ENCODE data around the gene DDX23.

The DDX23 gene

GRCh38 chr12:48796976-48797375, 55.0 kb downstream of the DDX23 start:
- no peak overlapping the region for H3K27ac ChIP-seq
- no peak for TF ChIP-seq ZFX (IDR thresholded peaks at IDR 0.05)
- TF ChIP-seq, protein P1, sequence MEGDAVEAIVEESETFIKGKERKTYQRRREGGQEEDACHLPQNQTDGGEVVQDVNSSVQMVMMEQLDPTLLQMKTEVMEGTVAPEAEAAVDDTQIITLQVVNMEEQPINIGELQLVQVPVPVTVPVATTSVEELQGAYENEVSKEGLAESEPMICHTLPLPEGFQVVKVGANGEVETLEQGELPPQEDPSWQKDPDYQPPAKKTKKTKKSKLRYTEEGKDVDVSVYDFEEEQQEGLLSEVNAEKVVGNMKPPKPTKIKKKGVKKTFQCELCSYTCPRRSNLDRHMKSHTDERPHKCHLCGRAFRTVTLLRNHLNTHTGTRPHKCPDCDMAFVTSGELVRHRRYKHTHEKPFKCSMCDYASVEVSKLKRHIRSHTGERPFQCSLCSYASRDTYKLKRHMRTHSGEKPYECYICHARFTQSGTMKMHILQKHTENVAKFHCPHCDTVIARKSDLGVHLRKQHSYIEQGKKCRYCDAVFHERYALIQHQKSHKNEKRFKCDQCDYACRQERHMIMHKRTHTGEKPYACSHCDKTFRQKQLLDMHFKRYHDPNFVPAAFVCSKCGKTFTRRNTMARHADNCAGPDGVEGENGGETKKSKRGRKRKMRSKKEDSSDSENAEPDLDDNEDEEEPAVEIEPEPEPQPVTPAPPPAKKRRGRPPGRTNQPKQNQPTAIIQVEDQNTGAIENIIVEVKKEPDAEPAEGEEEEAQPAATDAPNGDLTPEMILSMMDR (conservative IDR thresholded peaks at IDR 0.05), result no peak

- H3K27ac ChIP-seq, result no peak overlapping the region
- no peak for TF ChIP-seq ZFX (IDR thresholded peaks at IDR 0.05)
- TF ChIP-seq, protein P1 (conservative IDR thresholded peaks at IDR 0.05), result peak; percentile 93
These were observed 56.2 kb downstream of the DDX23 start for GRCh38 chr12:48795550-48796455.

- H3K27ac ChIP-seq, result no peak overlapping the region
- TF ChIP-seq, protein P1 (conservative IDR thresholded peaks at IDR 0.05), result no peak
- TF ChIP-seq ZFX (IDR thresholded peaks at IDR 0.05), result no peak
These were observed 57.1 kb downstream of the DDX23 start for GRCh38 chr12:48794870-48795269.

- no peak overlapping the region for H3K27ac ChIP-seq
- TF ChIP-seq ZFX (IDR thresholded peaks at IDR 0.05), result no peak
- TF ChIP-seq, protein P1 (conservative IDR thresholded peaks at IDR 0.05), result no peak
These were observed 58.3 kb downstream of the DDX23 start for GRCh38 chr12:48793696-48794095.

DNA sequence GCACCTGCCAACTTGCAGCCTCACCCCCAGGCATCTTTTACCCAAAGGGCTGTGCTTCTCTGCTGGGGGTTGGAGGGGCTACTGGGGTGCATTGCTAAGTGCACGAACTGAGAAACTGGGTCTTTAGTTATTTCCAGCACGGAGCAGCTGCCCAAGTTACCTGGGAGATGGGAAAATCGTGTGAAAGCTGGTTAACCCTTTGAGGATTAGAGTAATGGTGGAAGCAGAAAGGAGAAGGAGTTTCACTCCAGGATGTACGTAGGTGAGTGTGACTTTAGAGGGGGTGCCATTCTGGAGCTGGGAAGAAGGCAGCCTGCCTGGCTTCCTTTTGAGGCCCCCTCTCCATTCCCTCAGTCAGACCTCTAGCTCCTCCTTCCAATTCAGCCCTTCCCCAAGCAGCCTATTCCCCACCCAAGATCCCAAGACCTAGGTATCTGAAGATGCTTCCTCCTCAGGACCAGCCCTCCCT, 62.1 kb downstream of the DDX23 start:
- peak overlapping the region; percentile 96 for H3K27ac ChIP-seq
- TF ChIP-seq ZFX (IDR thresholded peaks at IDR 0.05), result no peak
- TF ChIP-seq, protein P1 (conservative IDR thresholded peaks at IDR 0.05), result no peak

DNA sequence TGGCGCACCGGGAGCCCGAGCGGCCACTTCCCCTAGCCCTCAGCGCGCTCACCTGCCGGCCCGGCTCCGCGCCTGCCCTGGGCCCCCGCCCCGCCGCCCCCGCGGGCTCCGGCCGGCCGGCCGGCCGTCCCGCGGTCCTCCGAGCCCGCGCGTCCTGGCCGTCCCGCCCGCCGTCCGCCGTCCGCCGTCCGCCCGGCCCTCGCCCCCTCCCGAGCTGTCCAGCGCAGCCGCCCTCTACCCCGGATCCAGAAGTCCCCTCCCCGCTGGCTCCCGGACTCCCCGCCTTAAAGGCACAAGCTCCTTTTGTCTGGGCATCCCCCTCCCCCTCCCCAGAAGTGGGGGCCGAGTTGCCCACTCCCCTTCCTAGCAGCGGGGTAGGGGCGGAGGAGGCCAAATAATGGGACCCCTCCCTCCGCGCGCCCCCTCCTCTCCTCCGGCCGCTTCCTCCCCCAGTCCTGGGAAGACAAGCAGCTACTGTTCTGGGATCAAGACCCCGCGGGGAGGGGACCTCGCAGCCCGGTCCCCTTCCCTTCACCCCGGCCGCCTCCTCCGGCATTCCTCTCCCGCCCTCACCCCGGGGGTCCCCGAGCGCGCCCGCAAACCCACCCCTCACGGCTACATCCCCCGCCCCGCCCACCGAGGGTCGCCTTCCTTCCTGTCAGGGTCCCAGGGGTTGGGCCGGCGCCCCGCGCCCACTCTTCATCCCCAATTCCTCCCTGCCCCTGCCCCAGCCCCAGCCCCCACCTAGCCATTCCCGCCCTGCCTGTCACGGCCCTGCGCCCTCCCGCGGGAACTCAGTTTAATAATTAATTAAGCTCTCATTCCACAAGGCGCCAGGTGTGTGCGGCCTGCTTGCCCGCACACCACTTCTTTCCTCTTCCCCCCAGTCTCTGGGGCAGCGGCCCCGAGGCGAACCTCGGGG, 62.8 kb downstream of the DDX23 start, which contains the start of gene ADCY6:
Gene ADCY6, minus strand, starts transcription at position 236 of the 922 bp plus-strand sequence. CDS start 5,655 bp downstream, outside the sequence.
- TF ChIP-seq, protein P1 (conservative IDR thresholded peaks at IDR 0.05), result no peak
- peak; percentile 55; the same call in 1 of the 2 replicates for TF ChIP-seq ZFX (IDR thresholded peaks at IDR 0.05)
- peak within 1 kb of the TSS; percentile 96 for H3K27ac ChIP-seq

Measured in C4-2B (cell line).